Measurements from ENCODE around the gene PTGES3L.

PTGES3L gene

DNA sequence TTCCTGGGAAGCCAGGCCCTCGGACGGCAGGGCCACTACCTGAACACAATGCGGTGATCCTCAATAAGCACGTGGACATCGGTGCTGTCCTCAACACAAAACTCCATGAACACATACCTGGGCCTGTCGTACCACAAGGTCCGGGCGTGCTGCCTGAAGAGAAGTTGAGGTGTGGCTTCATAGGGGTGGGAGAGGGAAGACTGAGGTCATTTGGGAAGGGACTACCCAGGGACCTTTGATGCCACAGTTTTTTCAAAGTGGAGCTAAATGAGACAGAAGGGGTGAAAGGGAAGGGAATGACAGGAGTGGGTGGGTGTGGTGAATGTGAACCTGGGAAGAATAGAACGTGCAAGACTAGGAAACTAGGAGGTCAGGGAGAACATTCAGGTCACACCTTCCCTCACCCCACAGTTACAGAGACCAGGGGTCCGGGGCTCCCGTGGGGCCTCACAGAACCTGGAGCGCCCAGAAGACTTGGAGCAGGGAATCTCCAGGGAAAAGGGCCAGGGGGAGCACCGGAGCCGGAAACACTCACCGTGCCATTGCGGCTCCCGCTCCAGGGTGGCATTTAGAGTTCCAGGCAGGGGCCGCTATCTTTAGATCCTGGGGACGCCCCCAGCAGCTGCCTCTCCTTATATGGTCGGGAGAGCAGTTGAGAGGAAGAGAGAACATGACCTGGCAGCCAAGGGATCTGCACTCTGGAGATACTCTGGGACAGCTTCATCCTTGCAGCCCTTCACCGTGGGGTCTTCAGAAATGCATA is at the start of gene PTGES3L:
TSS of gene PTGES3L (minus strand) at position 570 of the 763 bp plus-strand sequence. CDS start at position 543, 27 bp downstream.
- in situ Hi-C loops (cut with MboI; ENCODE audit: low sequenced_read_pairs): no loop called here

DNA sequence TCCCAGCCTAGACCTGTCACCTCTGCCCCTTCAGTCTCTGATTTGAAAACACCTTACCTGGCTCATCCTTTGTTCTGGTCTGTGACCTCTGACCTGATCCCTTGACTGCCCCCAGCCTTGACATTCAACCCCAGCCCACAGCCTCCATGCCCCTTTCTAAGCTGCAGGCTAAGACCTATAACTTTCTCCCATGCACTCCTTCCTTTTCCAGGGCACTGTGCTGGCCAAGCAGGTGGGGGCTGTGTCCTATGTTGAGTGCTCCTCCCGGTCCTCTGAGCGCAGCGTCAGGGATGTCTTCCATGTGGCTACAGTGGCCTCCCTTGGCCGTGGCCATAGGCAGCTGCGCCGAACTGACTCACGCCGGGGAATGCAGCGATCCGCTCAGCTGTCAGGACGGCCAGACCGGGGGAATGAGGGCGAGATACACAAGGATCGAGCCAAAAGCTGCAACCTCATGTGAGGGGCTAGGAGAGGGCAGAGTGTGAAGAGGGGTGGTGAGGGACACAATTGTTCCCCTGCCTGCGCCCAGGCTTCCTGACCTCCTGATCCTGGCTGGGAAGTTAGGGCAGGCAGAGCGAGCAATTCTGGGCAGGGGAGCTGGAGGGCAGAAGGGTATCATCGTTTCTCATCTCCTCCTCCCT is 48.5 kb upstream of the PTGES3L start:
- in situ Hi-C loops (cut with MboI; ENCODE audit: low sequenced_read_pairs): no loop called here

DNA sequence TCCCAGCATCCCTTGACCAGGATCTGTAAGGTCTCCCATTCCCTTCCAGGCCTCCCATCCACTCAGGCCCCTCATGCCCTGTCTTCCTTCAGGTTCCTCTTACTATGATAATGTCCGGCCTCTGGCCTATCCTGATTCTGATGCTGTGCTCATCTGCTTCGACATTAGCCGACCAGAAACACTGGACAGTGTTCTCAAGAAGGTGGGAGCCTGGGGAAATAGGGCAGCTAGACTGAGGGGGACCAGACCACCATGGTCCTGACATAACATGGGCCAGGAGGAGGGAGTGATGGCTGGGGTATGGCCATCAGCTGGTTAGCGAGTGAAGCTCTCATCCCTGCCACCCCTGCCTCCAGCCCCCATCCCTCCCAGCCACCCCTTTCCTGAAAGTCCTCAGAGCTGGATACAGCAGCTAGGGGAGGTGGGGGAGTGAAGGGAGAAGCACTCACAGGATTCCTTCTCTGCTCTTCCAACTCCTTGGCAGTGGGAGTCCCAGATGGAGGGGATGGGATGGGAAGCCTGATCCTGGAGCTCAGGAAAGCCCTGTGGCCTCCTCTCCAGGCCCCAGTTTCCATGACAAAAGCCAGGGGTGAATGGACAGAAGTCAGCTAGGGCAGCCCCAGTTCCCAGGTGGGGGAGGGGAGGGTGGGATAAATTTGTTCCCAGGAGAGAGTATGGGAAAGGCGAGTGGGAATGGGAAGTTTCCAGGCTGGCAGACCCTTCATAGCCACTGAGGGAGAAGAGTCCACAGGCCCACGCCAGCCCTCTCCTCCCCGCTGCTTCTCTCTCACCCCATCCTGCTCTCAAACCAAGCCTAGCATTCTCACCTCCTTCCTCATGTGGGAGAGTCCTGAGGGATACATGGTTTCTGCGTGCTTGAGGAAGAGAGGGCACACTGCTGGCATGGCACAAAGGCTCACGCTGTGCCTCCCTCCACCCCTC is 47.5 kb upstream of the PTGES3L start:
- in situ Hi-C loops (cut with MboI; ENCODE audit: low sequenced_read_pairs): no loop called here

DNA sequence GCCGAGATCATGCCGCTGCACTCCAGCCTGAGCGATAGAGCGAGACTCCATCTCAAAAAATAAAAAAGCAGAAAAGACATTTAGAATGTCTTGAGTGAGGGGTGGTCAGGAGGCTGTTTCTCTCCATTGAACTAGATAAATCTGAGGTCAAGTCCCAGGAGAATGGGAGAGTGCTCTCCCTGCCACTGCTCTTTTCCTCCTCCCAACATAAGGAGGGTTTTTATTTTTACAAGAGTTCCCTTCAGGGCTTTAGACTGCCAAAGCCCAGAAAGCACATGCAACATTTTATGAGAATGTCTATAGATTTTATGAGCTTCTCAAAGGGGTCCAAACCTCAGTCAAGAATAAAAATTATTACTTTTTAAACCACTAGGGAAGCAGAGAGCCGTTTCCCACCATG is 46.7 kb upstream of the PTGES3L start:
- in situ Hi-C loops (cut with MboI; ENCODE audit: low sequenced_read_pairs): no loop called here

DNA sequence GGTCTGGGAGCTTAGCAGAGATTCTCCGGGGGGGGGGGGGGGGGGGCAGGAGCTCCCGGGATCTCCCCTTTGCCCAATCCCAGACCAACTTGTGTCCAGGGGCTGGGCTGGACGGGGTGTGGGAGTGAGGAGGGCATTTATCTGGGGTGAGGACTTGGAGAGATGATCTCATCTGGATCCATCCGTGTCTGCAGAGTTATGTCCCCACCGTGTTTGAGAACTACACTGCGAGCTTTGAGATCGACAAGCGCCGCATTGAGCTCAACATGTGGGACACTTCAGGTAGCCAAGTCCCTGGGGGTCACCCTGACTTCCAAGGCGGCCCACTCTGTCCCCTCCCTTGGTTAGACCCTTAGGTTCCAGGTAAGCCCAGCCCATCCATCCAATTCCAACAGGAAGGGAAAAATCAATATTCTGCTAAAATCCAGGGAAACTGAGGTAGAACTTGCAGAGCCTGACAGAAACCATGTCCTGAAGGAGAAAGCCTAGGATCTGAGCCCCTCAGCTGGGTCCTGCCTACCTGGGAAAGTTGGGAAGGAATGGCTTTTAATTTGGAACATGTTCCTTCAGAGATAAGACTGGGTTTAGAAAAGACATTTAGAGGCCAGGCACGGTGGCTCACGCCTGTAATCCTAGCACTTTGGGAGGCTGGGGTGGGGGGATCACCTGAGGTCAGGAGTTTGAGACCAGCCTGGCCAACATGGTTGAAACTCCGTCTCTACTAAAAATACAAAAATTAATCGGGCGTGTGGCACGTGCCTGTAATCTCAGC is 46.1 kb upstream of the PTGES3L start:
- in situ Hi-C loops (cut with MboI; ENCODE audit: low sequenced_read_pairs): no loop called here

DNA sequence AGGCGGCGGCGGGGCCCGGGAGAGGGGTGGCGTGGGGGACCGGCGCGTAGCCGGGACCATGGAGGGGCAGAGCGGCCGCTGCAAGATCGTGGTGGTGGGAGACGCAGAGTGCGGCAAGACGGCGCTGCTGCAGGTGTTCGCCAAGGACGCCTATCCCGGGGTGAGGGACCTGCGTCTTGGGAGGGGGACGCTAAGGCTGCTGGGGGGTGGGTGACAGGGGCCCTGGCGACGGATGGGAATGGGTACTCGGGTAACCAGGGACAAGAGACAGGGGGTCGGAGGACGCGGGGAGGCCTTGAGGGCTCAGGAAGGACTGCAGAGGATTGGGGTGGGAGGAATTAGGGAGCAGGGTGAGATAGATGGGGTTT is 45.4 kb upstream of the PTGES3L start:
- in situ Hi-C loops (cut with MboI; ENCODE audit: low sequenced_read_pairs): no loop called here

DNA sequence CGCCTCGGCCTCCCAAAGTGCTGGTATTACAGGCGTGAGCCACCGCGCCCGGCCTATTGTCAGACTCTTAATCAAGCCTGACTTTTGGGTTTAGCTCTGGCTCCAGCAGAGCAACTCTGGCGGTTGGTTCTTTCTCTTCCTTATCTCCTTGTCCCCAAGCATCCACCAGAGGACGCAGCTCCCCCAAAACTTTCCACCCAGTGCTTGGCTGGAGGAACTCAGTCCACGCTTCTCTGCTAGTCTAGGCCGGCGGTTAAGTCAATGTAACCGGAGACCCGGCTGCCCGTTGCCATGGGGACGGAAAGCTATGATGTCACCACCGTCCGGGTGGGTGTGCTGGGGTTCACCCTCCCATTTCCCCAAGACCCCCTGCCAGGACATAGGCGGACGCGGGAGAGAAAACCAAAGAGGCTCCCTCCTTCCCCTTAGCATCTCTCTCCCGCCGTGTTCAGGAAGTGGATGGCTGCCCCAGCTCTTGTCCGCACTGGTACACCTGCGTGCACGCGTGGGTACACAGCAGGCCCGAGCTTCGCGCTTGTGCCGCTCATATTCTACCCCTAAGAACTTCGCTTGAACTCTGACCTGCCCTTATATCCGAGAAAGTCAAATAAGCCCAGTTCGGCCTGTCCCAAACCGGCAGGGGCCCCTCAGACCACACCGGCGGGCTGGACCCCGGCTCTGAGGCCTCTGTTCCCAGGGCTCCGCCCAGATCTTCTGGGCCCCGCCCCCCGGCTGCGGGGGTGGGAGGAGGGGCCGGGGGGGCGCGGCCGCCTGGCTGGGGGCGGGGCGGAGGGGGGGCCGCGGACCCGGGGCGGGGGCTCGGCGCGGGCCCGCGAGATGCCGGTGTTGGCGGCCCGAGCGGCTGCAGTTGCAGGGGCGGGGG is 44.8 kb upstream of the PTGES3L start, which contains the start of gene RND2:
TSS of gene RND2 (plus strand) at position 825 of the 883 bp plus-strand sequence. CDS start 117 bp downstream, outside the sequence.
- in situ Hi-C loops (cut with MboI; ENCODE audit: low sequenced_read_pairs): no loop called here

DNA sequence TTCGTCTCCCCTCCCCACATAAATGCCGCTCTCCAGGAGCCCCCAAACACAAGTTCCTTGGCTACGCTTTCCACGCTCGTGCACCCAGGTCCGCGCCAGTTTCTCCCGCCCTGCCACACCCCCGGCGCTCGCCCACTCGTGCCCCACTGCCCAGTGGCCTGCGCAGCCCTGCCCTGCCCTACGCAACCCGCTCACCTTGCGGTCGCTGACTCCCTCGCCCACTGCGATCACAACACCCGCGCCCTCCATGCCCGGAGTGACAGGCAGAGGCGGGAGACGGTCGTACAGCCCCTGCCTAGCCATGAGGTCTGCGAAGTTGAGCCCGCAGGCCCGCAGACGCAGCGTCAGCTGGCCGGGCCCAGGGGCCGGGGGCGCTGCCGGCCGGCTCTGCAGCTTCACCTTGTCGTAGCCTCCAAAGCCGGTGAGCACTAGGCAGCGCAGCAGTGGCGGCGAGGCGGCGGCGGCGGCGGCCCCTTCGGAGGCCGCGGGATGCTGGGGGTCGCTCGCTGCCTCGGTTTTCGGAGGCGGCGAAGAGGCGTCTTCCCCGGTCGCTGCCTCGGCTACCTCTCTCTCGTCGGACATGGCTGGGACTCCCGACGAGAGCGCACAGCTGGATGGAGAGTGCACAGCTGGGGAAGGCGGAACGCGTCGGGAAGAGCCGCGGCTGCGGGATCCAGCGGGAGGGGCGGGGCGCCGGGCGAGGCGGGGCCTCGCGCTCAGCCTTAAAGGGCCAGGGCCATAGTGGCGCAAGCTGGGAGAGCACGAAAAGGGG is 42.0 kb upstream of the PTGES3L start, which contains the start of gene VAT1:
TSS of gene VAT1 (minus strand) at position 645 of the 772 bp plus-strand sequence. CDS start at position 582, 63 bp downstream.
- in situ Hi-C loops (cut with MboI; ENCODE audit: low sequenced_read_pairs): no loop called here

DNA sequence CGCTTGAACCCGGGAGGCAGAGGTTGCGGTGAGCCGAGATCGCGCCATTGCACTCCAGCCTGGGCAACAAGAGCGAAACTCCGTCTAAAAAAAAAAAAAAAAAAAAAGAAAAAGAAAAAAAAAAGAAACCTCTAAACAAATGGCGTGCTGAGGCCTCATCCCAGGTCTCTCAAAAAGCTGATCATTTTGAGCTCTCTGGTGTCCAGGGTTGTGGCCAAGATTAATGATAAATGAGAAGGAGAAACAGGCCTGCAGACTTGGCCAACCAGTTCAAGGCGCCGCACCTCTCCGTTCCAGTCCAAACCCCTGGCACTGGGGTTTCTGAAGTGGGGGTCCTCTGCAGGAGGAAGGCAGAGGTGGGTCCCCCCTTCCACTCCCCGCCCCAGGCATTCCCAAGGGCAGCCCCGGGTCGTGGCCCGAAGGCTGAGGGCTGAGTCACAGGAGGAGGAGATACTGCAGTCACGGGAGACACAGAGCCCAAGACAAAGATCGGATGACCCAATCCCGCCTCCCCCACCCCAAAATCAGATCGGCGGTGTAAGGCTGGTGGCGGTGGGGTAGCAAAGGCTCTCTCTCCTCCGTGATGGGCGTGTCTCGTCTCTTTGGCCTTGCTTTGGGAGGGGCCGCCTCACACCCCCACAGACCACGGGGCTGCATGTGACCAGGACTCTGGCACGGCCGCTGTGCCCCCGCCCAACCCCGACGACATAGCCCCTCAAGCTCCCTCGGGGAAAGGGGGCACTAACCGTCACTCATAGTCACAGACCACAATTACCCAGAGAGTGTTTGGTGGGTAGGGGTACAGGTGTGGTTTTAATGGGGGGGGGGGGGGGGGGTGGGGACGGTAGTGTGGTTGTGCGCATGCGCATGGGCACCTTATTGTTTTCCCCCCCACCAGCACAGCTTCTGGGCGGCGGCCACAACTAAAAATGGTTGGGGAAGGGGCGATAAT is 41.2 kb upstream of the PTGES3L start:
- in situ Hi-C loops (cut with MboI; ENCODE audit: low sequenced_read_pairs): no loop called here

DNA sequence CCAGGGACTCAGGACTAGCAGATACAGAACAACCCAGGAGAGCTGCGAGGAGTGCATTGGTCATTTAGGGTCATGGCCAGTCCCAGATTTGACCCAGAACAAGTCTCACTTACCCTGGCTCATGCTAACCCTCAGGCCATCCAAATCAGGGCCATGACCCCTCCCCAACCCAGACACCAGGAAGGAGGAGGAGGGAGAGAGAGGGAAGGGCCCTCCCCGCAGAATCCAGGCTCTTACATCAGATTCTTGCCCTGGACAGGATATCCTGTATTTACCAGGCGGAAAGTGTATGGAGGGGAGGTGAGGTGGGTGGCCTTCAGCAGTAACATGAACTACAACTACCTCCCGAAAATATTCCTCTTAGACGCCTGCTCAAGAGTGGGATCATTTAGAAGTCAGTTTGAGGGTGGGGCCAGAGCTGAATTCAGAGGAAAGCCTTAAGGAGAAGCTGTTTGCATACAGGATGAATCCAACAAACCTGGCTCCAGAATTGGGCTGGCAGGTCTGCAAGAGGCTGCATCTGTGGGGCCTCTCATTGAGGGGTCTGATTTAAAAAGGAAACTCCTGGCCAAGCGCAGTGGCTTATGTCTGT is 40.2 kb upstream of the PTGES3L start:
- in situ Hi-C loops (cut with MboI; ENCODE audit: low sequenced_read_pairs): no loop called here

DNA sequence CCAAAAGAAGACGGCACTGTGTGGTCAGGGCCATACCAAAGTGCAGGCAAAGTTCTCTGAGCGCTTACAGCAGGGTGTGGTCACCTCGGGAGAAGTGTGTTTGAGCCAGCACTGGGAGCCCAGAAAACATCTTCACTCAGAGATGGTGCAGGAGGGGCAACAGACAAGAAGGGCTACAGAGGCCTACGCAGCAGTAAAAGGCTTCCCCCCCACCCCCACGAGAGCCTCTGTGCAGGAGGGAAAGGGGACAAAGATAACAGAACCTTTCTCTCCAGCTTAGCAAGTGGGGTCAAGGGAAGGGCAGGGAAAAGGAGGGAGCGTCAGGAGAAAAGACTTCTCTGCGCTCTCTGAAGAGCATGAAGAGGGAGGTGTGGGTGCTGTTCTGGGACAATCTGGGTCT is 39.5 kb upstream of the PTGES3L start:
- in situ Hi-C loops (cut with MboI; ENCODE audit: low sequenced_read_pairs): no loop called here

DNA sequence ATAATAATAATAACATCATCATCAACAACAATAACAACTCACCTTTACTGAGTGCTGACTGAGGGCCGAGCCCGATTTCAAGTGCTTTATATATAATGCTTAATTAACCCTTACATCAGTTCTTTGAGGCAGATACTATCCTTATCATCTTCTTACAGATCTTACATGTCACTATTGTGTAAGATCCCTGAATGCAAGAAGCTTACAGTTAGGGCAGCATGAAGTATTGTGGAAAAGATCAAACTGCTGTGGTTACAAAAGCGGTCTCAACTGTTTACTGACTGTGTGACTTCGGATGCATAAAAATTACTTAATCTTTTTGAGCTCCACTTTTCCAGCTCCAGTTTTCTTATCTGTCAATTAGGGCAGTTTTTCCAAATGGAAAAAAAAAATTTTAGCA is 39.1 kb upstream of the PTGES3L start:
- in situ Hi-C loops (cut with MboI; ENCODE audit: low sequenced_read_pairs): no loop called here

DNA sequence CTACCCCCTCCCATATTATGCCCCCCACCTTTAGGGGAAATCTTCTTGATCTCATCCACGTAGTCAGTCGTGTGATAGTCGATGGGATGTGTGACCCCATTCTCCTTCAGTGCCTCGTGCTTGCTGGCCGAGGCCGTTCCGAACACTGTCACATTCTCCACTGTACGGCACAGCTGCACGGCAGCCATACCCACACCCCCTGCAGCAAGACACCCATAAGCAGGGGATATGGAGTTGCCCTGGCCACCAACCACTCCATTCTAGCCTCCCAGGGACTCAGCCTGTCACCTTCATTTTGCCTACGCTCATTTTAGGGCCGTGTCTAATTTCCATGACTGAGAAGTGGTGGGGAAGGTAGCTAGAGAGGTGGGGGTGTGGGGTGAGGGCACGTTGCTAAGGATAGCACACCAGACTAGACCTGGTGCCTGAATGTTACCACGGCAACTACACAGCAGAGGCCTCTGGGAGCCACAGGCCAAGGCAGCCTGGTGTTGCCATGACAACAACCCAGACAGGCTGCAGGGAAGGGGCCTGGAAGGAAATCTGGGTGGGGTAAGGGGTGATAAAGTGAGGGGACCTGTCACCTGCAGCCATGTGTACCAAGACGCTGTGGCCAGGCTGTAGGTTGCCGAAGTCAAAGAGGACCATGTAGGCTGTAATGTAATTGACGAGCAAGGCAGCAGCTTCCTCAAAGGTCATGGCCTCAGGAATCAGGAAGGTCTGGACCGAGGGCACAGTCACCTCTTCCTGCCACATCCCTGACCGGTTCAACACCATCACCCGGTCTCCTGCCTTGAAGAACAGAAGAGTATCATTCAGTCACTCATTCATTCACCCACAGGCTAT is 38.4 kb upstream of the PTGES3L start:
- in situ Hi-C loops (cut with MboI; ENCODE audit: low sequenced_read_pairs): no loop called here

DNA sequence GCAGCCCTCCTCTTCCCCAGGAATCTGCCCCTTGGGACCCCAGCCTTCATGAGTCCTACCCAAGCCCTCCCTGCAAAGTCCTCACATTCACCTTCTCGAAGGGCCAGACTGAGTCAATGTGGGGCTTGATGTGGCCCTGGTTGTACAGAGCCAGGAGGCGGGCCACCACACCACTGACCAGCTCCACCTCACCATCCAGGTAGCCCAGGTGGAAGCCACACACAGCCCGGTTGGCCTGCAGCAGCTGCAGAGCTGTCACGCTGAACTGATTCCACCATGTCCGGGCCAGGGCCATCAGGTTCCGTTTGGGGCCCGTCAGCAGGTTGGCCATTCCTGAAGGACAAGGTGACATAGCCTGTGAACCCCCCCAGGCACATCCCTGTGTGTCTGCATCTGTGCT is 36.3 kb upstream of the PTGES3L start:
- in situ Hi-C loops (cut with MboI; ENCODE audit: low sequenced_read_pairs): no loop called here

DNA sequence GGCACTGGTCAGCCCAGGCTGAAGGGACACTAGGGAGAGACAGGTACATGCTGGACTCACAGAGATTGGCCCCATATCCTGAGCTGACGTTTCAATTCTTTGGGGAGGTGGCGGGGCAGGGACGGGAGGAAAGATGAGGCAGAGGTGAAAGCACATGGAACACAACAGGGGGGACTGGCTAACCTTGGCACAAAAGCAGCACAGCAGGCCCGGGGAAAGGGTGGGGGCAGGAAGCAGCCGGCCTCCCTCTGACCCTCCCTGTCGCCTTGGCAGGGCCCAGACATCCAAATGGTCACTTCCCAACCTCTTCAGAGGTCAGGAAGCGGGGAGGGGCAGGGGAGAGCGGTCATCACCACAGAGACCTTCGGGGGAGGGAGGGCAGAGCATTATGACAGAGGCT is 35.7 kb upstream of the PTGES3L start:
- in situ Hi-C loops (cut with MboI; ENCODE audit: low sequenced_read_pairs): no loop called here
